Nephron (organoid): Measurements from ENCODE around the gene METTL8.

Experiments used
- H3K27ac Mint-ChIP-seq, 3 experiments: 2 replicates each; pipeline ENCODE4 v1.8.0; 2020; ENCODE audit warnings: mixed read lengths in 3 of 3, mild to moderate bottlenecking in 2 of 3, moderate library complexity in 1 of 3
- H3K27me3 Mint-ChIP-seq: 2 replicates; pipeline ENCODE4 v1.8.0; 2021; ENCODE audit warnings: low read depth, mild to moderate bottlenecking, moderate library complexity, mixed read lengths
- H3K36me3 Mint-ChIP-seq: 2 replicates; pipeline ENCODE4 v1.8.0; 2020; ENCODE audit warnings: low read depth, mixed read lengths
- H3K4me1 Mint-ChIP-seq: 2 replicates; pipeline ENCODE4 v1.8.0; 2020; ENCODE audit warnings: mixed read lengths
- H3K4me3 Mint-ChIP-seq, 3 experiments: 2 replicates each; pipeline ENCODE4 v1.8.0; 2020; ENCODE audit warnings: mild to moderate bottlenecking in 3 of 3, mixed read lengths in 3 of 3, moderate library complexity in 2 of 3
- H3K9me3 Mint-ChIP-seq: 2 replicates; pipeline ENCODE4 v1.8.0; 2020; ENCODE audit warnings: mixed read lengths
- TF ChIP-seq, protein P1 (sequence below), 3 experiments: fragments of 200-600 bp; sonication (generic); IDR thresholded peaks; one replicate each; pipeline ENCODE4 v1.5.0; 2021; ENCODE audit warnings: antibody characterized with exemption in 3 of 3; ENCODE audit not compliant: unreplicated experiment in 3 of 3

METTL8 gene

DNA sequence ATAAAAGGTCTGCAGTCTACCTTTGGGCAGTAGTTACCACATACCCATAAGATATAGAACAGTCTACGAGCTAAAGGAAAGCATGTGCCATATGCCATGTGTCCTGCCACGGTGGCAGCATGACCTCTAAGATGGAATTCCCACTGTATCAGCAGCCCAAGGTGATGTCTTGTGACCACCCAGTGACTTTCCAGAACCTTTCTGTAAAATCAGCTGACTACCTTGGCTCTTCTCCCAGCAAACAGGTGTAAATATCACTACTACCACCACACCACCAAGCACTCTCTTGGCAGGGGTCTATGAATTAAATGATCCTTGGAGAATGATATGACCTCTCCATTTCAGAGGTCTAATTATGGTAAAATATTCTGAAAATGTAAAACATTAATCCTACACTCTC, 99.6 kb downstream of the METTL8 start:
- Mint-ChIP-seq H3K4me1 (no peaks in the 10 kb centered on the region), H3K27me3 (no peaks in the 10 kb centered on the region), H3K27ac (peak overlapping the region in 1 of 3 experiments; percentile 78), H3K36me3 (no peaks in the 10 kb centered on the region), H3K9me3 (no peaks in the 10 kb centered on the region), H3K4me3 (no peak overlapping the region)
- TF ChIP-seq, protein P1, sequence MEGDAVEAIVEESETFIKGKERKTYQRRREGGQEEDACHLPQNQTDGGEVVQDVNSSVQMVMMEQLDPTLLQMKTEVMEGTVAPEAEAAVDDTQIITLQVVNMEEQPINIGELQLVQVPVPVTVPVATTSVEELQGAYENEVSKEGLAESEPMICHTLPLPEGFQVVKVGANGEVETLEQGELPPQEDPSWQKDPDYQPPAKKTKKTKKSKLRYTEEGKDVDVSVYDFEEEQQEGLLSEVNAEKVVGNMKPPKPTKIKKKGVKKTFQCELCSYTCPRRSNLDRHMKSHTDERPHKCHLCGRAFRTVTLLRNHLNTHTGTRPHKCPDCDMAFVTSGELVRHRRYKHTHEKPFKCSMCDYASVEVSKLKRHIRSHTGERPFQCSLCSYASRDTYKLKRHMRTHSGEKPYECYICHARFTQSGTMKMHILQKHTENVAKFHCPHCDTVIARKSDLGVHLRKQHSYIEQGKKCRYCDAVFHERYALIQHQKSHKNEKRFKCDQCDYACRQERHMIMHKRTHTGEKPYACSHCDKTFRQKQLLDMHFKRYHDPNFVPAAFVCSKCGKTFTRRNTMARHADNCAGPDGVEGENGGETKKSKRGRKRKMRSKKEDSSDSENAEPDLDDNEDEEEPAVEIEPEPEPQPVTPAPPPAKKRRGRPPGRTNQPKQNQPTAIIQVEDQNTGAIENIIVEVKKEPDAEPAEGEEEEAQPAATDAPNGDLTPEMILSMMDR (IDR thresholded peaks at IDR 0.05; ENCODE audit: unreplicated experiment in 3 of 3): no peak

DNA sequence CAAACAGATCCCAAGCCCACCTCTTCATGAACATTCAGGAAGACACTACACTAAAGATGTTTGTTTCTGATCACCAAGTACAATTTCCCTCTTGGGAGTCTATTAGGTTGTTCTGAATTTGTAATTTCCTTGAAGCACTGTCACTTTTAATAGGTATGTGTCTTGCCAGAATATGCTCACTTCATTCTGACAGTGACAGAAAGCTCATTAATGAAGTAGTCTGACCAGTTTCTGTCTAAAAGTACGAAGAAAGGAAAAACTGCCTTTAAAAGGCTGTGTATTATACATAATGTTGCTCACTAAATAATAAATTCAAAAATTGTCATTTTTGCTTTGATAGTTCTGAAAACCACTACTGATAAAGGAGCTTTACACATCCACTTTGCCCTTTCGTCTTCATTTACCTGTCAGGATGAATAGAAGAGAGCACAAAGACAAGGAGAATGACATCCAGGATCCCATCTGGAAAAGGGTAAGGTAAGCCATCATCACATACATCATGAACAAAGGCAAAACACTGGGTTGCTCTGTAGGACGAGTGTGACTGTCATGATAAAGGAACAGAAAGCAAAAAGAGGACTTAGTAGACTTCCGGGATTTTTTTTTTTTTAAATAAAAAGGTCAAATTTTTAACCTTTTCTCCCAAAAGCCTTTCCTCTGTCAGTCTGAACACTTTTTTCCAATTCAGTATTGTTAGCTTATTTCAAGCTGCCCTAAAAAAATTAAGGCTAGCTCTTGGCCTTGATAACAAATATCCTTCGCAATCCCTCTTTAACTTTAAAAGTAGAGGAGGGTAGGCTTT, 103.4 kb downstream of the METTL8 start:
- Mint-ChIP-seq H3K27ac (no peak overlapping the region), H3K9me3 (no peaks in the 10 kb centered on the region), H3K27me3 (no peaks in the 10 kb centered on the region), H3K4me1 (peaks cover 9% of the 10 kb centered on the region), H3K36me3 (no peaks in the 10 kb centered on the region), H3K4me3 (no peak overlapping the region)
- TF ChIP-seq, protein P1 (IDR thresholded peaks at IDR 0.05; ENCODE audit: unreplicated experiment in 3 of 3): no peak

DNA sequence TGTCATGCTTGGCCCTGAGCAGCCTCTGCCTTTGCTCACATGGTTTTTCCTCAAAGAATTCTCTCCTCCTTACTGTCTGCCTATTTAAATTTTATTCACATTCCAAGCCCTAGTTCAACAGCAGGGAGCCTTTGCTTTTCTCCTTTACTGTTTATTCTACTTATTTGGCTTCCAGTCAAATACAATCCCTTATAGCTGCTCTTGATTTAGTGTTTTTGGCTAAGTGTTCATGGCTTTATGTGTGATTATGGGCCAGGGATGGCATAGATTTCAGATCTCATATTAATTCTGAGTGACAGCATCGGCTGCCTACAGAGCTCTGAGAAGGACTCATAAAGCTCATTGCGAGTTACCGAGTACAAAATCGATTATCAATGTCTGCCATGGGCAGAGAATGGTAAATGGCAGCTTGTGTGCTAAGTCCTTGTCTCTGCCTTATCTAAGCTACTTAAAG, 106.7 kb downstream of the METTL8 start:
- peaks cover 6% of the 10 kb centered on the region for H3K36me3 Mint-ChIP-seq
- no peak overlapping the region for H3K4me3 Mint-ChIP-seq
- peak overlapping the region; percentile 1 to 38 (median 3) for H3K27ac Mint-ChIP-seq
- no peaks in the 10 kb centered on the region for H3K27me3 Mint-ChIP-seq
- TF ChIP-seq, protein P1 (IDR thresholded peaks at IDR 0.05; ENCODE audit: unreplicated experiment in 3 of 3): no peak
- no peaks in the 10 kb centered on the region for H3K9me3 Mint-ChIP-seq
- H3K4me1 Mint-ChIP-seq: peaks cover 9% of the 10 kb centered on the region

DNA sequence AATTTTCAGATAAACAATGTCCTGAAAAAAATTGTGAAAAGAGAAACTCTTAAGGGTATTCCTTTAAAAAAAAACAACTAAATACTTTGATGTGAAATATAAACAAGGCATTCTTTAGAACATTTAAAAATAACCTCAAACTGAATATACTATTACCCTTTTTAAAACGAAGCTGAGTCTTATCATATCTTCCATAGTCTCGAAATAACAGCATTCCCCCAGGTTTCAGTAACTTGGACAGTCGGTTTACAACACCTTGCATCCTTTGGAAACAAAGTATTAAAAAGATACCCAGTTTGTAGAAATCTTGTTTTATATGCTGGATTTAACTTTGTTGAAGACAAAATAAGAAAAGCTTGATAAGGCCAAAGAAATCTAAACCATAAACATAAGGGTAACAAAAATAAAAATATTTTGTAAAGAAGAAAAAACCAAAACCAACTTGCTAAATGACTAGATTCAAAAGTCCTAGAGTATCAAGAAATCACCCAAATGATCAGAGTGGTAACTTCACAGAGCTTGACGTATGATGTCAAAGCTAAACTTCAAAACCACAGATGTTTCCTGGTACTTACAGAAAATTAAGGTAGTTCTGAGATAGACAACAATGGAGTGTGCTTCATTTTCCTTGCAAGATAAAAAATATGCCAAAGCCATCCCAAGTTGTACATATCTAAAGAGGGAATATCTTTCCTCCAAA, 107.8 kb downstream of the METTL8 start:
- Mint-ChIP-seq H3K36me3 (peaks cover 11% of the 10 kb centered on the region), H3K4me1 (peaks cover 9% of the 10 kb centered on the region), H3K9me3 (no peaks in the 10 kb centered on the region), H3K4me3 (no peak overlapping the region), H3K27me3 (no peaks in the 10 kb centered on the region), H3K27ac (no peak overlapping the region)
- TF ChIP-seq, protein P1 (IDR thresholded peaks at IDR 0.05; ENCODE audit: unreplicated experiment in 3 of 3): no peak

DNA sequence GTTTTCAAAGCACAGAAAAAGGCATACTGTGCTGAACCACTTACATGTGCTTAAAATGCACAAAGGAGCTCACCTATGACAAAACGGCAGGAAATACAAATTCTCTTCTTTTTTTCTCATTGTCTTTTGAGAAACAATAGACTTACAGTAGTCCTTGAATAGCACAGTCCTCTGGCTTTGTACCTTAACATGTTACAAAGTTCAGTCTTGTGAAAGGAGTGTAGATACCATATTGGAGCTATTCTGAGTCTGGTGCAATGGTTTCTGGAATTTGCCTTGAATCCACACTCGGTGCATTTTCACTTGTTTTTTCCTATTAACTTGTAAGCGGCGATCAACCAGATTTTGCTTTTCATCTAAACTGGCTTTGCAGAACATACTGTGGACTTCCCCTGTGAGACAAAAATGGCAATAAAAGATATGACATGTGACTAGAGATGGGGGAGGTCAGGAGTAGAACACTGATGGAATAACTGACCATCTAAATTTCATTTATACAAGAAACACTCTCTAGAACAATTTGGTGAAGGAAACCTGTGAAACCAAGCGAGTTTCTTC, 109.7 kb downstream of the METTL8 start:
- Mint-ChIP-seq H3K4me3 (no peak overlapping the region), H3K4me1 (peaks cover 13% of the 10 kb centered on the region), H3K36me3 (peaks cover 22% of the 10 kb centered on the region), H3K9me3 (no peaks in the 10 kb centered on the region), H3K27me3 (no peaks in the 10 kb centered on the region), H3K27ac (no peak overlapping the region)
- TF ChIP-seq, protein P1 (IDR thresholded peaks at IDR 0.05; ENCODE audit: unreplicated experiment in 3 of 3): no peak
